HG03460 (cell line): ENCODE measurements around the gene NTHL1.

Experiments
- ATAC-seq: cut with Tn5 transposase; IDR thresholded peaks from one replicate; pipeline ENCODE4 v1.9.1; 2021; ENCODE audit not compliant: unreplicated experiment

The NTHL1 gene

DNA sequence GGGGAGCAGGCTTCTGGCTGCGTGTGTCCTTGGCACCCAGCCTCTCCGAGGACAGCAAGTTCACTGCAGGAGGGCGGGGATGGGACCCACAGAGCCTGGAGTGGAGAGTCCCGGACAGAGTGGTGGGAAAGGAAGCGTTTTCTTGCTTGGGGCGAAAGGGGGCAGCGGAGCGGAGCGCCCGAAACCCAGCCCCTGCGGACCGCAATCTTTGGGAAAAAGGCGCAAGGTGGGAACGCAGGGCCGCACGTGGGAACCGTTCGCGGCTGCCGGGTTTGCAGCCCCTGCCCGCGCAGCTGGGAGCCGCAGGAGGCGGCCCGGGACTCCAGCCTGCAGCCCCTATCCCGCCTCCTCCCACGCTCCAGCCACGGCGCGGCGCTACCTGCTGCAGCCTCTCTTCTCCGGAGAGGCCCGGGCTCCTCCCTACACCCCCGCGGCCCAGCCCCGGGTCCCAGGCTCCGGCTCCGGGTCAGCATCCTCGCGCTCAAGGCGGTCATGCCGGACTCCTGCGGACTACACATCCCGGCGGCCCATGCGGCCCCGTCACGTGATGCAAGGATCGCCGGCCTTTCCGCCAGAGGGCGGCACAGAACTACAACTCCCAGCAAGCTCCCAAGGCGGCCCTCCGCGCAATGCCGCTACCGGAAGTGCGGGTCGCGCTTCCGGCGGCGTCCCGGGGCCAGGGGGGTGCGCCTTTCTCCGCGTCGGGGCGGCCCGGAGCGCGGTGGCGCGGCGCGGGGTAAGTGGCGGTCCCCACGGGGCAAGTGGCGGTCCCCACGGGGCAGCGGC, at the start of gene NTHL1, which contains the start of gene TSC2:
TSS of gene NTHL1 (minus strand) at position 505 of the 786 bp plus-strand sequence. CDS start at position 494, 11 bp downstream.
TSS of gene TSC2 (plus strand) at position 656 of the 786 bp plus-strand sequence. CDS start 631 bp downstream, outside the sequence.
- peak; percentile 84 for ATAC-seq

DNA sequence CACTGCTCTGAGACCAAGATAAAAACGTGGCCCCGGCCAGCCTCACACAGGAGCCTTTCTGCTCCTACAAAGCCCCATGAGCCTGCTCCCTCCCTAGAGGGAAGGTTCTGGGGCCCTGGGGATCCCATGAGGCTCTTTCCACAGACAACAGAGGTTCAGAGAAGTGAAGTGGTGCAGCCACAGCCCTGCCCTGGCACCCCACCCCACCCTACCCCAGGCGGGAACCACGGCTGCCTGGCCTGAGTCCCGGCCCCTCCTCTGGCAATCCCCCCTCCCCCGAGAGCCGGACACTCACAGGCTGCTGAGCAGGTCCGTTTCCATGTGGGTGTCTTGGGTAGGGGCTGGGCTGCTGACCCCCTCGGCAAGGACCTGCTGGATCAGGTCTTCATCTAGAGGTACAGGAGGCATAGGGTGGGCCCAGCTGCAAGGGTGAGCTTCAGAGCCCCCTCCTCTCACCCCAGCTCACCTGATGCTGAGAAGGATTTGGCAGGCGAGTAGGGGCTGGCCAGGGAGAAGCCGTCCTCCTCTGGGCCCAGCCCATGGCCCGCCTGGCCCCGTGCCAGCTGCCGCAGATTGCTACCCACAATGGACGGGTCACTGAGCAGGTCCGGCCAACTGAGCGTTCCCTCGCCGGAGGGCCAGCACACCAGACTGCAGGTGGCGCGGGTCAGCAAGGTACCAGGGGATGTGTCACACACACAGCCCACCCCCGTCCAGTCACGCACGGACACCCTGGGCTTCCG, 49.4 kb upstream of the NTHL1 start:
- no peak for ATAC-seq

- no peak for ATAC-seq
These were observed 48.4 kb upstream of the NTHL1 start for GRCh38 chr16:2095918-2096582.

- no peak for ATAC-seq
These were observed 47.8 kb upstream of the NTHL1 start for GRCh38 chr16:2095315-2095853.

DNA sequence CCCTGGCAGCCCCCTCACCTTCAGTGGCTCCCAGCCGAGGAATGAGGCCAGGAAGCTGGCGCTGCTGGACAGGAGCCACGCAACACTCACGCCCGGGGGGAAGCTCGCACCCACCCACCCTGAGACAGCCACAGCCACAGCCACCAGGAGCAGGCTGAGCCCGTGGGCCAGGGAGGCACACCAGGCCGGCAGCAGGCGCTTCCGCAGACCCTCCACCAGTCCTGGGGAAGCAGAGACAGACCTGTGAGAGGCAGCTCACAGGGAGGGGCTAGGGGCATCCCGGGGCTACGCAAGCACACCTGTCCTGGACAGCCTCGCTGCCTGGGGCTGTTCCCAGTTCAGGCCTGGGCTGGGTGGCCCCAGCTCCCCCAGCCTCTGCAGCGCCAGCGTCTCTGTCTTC, 46.2 kb upstream of the NTHL1 start:
- no peak for ATAC-seq

GRCh38 chr16:2092866-2093265, 45.2 kb upstream of the NTHL1 start:
- ATAC-seq: no peak

- no peak for ATAC-seq
These were observed 44.6 kb upstream of the NTHL1 start for GRCh38 chr16:2092256-2092620.

- no peak for ATAC-seq
These were observed 44.1 kb upstream of the NTHL1 start for GRCh38 chr16:2091547-2092255.

GRCh38 chr16:2090777-2091546, 43.3 kb upstream of the NTHL1 start:
- no peak for ATAC-seq

DNA sequence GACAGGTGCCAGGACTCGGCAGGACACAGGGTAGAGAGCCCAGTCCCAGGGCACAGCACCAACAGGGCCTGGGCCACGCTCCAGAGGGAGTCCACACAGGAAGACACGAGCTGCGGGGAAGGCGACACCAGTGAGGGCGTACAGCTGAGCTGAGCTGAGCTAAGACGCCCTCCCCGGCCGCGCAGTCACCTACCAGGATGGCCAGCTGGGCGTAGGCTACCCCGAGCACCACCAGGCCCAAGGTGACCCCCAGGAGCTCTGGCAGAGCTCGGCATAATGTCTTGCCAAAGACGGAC, 42.8 kb upstream of the NTHL1 start:
- no peak for ATAC-seq

GRCh38 chr16:2089706-2090480, 42.3 kb upstream of the NTHL1 start:
- ATAC-seq: no peak

DNA sequence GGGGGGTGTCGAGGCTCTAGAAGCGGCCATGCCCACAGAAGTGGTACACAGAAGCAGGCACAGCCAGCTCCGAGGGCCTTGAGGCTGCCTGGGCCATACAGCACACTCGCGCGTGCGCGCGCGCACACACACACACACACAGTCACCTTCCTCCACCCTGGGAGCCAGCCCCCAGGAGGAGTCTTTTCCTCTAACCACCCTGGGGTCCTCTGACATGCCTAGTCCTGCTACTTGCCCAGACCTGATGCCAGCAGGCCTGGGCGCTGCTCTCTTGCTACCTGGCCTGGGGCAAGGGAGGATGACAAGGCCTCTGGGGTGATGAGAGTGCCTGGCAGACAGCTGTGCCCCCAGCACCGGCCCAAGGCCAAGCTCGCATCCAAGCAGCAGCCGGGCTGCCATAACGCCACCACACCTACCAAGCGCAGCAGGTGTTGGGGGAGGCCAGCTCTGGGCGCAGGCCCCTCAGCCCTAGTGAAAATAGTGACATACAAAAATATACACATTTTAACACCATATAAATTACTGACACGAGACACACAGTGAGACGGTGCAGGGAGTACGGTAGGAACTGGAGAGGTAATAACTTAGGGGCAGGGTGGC, 41.2 kb upstream of the NTHL1 start:
- ATAC-seq: no peak

DNA sequence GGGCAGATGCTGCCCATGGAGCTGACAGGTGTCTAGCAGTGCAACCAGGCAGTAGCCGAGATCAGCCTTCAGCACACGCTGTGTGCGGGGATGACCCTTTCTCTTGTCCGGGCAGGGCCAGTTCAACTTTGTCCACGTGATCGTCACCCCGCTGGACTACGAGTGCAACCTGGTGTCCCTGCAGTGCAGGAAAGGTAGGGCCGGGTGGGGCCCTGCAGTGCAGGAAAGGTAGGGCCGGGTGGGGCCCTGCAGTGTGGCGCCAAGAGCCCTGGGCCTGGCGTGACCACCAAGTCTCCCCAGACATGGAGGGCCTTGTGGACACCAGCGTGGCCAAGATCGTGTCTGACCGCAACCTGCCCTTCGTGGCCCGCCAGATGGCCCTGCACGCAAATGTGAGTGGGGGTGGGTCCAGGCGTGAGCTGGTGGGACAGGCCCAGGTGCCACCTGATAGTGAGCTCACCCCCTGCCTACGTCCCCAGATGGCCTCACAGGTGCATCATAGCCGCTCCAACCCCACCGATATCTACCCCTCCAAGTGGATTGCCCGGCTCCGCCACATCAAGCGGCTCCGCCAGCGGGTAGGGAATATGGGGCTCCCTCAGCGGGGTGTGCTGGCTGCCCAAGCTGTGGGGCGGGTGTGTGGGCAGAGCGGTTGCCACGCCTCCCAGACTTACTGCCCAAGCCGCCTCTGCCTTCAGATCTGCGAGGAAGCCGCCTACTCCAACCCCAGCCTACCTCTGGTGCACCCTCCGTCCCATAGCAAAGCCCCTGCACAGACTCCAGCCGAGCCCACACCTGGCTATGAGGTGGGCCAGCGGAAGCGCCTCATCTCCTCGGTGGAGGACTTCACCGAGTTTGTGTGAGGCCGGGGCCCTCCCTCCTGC, 40.4 kb upstream of the NTHL1 start:
- ATAC-seq: no peak

DNA sequence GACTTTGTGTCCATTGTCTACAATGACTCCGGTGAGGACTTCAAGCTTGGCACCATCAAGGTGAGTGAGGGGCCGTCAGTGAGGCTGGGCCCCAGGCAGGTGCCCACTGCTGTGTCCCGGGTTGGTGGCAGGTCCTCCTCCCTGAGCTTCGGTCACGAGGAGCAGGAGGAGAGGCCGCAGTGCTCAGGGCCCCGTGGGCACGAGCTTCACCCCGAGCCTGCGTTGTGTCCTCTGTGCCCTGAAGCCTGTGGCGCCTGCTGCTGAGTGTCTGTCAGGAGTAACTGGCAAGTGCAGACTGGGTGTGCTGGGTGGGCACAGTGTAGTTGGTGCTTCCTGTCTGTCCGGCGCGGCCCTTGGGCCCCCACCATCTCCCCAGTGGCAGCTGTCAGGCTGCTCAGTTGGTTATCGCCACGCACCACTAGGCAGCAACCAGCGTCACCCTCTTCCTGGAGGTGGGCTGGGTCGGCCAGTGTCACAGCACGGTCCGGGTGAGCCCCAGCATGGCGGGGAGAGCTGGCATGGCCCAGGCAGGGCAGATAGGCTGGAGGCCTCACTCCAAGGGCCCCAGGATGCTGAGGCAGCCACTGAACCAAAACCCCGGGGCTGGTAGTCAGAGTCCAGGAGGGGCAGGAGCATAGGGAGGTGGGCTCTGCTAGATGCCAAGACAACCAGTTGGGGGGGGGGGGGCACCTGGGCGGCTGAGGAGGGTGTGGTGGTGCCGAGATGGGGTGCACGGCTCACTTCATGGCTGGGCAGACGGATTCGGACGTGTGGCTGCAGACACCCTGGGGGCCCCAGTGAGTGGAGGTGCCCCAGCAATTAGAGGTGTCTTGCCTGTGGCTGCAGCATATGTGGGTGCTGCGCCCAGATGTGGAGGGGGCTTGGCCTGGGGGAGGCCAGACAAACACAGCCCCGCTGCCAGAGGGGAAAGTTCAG, 39.4 kb upstream of the NTHL1 start:
- no peak for ATAC-seq

- no peak for ATAC-seq
These were observed 38.6 kb upstream of the NTHL1 start for GRCh38 chr16:2086106-2086742.

- ATAC-seq: no peak
These were observed 38.0 kb upstream of the NTHL1 start for GRCh38 chr16:2085669-2086068.
